Urothelium cell line (cell line): ENCODE data around the gene ZFP1.
"Not testable (repeated sequence)": the region's sequence is repeated elsewhere in the genome, so short reads cannot be mapped to it uniquely, and the experiment has no call there.

Experiments
- DNase-seq: peaks from one replicate; pipeline ENCODE4 v3.0.0; 2011; ENCODE audit warnings: low spot score, mixed read lengths
- FAIRE-seq: peaks from 2 replicates; lab custom pipeline; 2011; peaks lifted over from hg19 to GRCh38; lab: Jason Lieb, UNC

Gene ZFP1

DNA sequence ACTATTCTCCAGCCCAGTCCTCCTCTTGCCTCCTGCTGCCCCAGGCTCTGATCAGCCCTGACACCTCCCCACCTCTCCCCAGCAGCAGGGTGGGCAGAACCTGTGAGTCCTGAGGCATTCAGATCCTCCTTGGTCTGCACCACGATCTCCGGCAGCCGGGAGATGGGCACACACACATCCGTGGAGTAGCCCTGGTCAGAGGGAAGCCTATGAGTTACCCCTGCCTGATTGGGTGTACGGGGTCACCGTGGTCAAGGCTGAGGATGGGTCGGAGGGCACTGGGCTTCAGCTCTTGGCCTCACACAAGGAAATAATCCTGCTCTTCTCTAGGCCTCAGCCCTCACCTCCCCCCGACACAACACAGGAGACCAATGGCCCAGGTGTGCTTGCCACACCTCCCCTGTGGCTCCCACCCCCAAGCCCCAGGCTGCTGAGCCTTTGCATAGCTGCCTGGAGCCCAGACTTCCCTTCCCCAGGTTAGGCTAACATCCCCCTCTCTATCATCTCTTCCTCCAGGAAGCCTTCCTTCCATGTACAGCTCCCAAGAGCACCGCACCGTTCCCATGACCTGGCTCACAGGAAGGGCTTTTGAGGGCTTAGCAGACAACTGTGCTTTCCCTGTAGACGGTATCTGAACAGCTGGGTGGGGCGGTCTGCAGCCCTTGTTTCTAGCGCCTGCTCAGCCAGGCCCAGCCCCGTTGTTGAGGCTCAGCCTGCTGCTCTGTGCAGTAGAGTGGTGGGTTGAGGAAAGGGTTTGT, 35.4 kb upstream of the ZFP1 start:
- DNase-seq: no peak
- FAIRE-seq: no peak

DNA sequence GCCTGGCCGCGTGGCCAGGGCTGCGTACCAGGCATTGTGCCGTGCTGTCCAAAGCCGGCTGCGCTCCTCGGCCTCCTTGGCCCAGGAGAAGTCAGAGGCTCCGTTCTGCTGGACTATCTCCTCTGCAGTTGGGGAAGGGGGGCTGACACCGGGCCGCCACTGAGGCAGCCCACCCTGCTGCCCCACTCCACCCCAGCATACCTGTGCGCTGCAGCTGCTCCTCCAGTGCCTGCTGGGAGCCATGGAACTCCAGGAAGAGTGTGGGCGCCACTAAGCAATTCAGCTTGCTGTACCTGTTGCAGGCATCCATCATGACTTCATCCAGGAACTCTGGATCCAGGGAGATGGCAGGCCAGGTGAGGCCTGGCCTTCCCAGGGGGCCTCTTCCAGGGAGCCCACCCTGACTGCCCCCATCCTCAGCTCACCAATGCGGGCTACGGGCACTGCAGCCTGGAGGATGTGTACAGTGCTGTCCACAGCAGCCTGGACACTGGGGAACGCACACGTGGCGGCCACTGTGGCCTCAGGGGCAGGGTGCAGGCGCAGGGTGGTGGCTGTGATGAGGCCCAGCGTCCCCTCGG, 34.7 kb upstream of the ZFP1 start:
- FAIRE-seq (no peak), DNase-seq (no peak)

DNA sequence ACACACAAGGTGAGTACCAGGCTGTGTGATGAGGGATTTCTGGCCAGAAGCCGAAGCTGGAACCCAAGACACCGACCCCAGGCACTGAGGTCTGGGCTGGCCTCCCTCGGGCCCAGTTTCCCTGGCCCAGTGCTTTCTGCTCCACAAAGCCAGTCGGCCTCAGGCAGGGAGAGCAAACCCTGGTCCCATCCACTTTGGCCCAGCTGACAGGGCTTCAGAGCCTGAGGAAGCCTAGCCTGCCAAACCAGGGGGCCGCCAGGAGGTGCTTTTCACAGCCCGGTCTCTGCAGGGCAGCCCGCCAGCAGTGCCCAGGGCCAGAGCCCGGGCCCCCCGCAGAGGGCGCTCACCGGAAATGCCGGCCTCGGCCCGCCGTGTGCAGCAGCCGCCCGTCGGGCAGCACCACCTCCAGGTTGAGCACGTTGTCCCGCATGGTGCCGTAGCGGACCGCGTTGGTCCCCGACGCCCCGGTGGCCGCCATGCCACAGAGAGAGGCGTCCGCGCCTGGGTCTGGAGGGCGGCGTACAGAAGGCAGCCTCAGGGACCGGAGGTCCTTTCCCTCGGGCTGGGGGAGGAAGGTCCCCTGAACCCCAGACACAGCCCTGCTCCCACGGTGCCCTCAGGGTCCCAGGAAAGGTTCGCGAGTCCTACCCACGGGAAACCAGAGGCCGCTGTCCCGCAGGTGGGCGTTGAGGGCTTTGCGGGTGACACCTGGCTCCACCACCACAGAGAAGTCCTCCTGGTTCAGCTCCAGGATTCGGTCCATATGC, 34.0 kb upstream of the ZFP1 start:
- no peak for DNase-seq
- FAIRE-seq: no peak

DNA sequence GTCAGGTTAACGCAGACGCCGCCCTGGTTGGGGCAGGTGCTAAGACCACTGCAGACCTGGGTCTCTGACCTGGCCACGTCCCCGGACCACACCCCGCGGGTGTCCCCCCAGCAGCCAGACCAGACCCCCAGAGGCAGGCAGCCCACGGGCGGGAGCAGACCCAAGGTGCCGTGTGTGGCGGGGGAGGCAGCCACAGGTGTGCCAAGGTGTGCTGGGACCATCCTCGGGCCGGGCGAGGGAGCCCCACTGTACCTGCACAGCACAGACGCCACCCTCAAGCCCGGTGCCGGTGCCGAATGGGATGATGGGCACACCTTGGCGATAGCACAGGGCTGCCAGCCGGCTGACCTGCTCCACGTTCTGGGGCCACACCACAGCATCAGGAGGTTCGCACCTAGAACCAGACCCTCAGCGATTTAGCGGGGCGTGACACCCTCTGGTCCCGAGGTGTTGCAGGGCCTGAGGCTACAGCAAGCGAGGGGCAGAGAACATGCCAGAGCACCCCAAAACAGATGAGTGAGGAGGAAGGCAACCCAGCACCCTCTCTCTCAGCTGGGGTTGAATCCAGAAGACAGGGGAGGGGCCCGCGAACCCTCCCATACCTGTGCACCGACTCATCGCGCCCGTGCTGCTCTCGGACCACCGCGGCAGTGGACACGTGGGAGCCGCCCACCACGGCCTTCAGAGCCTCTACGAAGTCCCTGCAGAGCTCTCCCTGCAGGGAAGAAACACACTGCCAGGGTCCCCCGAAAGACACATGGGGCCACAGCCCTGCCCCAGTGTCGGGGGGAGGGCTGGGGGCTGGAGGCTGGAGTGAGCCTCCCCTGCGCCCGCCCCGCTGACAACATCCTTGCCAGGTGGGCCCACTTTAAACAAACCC, 33.1 kb upstream of the ZFP1 start:
- DNase-seq: no peak

DNA sequence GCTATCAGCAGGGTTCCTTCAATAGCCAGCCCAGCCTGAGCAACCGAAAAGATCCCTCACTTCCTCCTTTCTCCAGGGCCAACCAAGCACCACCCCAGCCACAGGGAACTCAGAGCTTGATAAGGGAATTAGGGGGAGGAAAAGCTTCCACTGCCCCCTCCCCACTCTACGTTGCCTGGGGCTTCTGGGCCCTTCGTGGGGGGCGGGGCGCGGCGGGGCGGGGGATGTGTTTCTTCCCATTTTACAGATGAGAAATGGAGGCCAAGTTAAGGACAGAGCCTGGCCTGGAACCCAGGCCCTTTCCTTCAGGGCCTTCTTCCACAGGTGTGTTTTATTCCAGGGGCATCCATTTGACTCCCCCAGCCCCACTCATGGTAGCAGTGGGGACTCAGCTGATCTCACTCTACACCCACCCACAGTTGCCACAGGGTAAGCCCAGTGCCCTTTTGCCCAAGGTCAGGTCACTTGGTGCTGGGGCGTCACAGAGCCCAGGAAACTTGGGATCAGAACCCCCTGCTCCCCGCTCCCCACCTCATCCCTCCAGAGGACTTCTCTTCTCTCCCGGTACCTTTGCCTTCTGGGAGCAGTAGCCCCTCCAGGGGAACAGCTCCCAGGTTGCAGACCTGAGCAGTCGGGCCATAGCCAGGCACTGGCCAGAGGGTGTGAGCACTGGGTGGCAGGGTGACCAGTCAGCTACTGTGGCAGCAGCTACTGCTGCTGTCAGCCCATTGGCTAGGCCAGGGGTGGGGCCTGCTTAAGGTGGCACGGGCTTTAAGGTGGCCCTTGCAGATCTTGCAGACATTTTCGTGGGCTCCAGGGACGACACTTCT, 32.0 kb upstream of the ZFP1 start, which contains the start of gene LDHD:
Gene LDHD (minus strand): TSS at position 700 of the 830 bp plus-strand sequence. CDS start 60 bp downstream, at position 640.
- DNase-seq (peak; percentile 48), FAIRE-seq (no peak)

More for the DNA sequence above, 33.1 kb upstream of the ZFP1 start:
- no peak for FAIRE-seq

DNA sequence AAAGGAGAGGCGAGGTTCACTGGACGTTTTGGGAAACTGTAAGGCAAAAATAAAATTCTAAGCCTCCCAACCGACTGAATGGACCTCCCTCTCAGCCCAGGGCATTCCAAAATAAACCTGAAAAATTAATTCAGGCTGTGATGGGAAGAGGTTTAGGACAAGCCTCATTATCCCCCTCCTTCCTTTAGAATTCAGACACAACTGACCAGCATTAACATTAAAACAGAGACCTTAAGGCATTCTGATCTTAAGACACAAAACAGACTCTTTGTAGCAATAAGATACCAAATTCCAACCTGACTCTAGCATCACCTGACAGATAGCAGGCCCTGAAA, 31.4 kb upstream of the ZFP1 start:
- DNase-seq (no peak), FAIRE-seq (no peak)

DNA sequence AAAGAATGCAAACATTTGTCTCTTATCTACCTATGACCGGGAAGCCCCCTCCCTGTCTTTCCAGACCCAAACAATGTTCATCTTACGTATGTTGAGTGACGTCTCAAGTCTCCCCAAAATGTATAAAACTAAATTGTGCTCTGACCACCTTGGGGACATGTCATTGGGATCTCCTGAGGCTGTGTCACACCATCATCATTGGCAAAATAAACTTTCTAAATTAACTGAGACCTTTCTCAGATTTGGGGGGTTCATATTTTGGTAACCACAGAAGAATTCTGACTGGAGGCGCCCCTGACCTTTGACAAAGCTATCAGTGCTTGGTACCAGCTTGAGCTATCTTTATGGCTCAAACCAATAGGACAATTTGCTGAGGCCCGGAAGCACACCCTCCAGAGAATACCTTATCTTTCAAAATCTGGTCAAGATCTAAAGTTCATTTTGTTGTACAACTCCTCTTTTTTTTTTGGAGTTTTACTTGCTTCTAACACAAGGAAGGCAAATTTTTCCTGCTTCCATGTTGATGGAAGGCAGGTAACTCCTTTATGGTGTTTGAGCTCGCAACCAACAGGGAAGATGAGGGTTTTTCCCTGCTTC, 29.3 kb upstream of the ZFP1 start:
- FAIRE-seq (no peak), DNase-seq (no peak)

DNA sequence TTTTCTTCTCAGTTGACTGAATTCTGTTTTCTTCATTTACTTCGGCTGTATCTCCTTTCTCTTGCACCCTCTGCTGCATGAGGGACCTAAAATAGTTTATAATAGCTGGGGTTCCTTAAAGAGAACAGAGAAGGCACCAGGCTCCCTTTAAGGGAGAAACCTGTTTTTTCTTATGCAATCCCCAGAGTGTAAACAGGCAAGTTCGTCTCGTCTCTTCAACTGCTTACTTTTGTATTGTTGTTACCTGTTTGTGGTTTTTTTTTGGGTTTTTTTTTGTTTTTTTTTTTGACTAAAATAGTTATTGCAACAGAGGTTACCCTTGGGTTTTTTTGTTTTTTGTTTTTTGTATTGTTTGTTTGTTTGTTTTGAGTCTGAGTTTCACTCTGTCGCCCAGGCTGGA, 28.1 kb upstream of the ZFP1 start:
- no peak for DNase-seq
- FAIRE-seq: no peak

DNA sequence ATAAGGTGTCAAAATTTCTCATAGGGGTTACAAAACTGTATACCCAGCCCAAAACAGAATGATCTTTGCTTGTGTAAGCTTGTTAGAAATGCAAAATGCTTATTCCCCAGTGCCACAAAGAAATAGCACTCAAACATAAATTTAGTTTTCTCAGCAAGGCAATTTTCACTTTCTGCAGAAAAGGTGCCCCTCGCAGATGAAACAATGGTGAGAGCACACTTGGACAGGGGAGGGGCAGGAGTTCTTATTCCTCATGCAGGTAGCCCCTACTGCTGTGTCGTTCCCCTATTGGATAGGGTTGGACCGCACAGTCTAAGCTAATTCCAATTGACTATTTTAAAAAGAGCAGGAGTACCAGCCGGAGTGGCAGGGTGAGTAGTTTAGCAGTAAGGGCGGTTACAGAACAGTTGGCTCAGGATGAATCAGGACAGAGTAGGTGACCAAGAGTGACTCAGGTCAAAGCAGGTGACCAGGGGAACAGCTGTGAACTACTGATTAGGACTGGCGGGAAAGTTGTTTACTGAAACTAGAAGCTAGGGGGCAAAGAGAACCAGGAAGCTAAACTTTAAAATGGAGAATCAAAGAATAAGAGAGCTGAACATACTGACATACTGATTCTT, 26.3 kb upstream of the ZFP1 start:
- FAIRE-seq: no peak
- DNase-seq: no peak

DNA sequence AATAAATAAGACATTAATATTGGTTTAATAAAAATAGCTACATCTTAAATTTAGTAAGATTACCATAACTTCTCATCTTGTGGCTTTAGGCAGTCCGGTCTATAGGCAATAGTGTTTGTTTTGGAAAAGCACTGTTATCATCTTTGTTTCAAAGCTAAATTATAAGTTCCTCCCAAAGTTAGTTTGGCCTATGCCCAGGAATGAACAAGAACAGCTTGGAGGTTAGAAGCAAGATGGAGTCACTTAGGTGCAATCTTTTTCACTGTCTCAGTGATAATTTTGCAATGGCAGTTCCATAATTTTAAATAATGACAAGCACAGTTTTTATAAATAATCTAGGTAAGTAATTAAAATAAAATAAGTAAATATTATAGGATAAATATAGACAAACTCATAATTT, 25.7 kb upstream of the ZFP1 start:
- no peak for FAIRE-seq

DNA sequence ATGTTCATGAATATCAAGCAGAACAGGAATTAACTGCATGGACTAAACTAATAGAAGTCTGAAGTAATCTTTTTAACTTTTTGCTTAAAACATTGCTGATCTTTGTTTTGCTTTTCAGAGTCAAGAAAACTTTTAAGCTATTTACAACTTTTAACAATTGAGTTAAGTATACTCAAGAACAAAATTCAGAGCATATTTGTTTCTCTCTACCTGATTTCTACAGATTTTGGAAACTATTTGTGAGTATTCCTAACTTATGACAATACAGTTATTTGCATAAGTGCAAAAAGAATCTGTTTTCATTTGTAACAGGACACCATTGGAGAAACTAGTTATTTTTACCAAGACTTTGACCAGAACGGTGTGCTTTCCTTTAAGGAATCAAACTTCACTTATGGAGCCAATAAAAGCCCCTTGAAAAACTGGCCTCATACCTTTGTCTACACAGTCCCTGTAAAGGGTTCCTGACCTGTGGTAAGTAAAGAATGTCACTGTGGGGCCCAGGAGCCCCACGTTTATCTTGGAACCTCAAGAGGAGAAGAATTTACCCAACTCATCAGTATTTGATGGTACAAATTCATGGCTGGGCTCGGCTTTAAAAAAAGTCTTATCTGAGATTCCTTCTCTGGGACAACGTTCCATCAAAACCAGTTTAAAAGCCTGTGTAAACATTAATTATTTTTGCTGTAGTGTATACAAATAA, 20.5 kb upstream of the ZFP1 start:
- DNase-seq (no peak), FAIRE-seq (no peak)

More for the DNA sequence above, 25.7 kb upstream of the ZFP1 start:
- DNase-seq: no peak

DNA sequence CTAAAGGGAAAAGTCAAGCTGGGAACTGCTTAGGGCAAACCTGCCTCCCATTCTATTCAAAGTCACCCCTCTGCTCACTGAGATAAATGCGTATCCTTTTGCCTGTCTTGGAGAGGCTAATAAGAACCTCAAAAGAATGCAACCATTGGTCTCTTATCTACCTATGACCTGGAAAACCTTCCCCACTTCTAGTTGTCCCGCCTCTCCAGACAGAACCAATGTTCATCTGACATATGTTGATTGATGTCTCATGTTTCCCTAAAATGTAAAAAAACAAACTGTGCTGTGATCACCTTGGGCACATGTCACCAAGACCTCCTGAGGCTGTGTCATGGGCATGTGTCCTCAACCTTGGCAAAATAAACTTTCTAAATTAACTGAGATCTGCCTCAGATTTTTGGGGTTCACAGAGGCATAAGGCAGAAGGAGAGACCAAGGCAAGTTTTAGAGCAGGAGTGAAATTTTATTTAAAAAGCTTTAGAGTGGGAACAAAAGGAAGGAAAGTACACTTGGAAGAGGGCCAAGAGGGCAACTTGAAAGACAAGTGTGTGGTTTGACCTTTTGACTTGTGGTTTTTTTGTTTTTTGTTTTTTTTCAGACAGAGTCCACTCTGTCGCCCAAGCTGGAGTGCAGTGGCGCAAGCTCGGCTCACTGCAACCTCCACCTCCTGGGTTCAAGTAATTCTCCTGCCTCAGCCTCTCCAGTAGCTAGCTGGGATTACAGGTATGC, 18.7 kb upstream of the ZFP1 start:
- DNase-seq, FAIRE-seq: not testable (repeated sequence)

DNA sequence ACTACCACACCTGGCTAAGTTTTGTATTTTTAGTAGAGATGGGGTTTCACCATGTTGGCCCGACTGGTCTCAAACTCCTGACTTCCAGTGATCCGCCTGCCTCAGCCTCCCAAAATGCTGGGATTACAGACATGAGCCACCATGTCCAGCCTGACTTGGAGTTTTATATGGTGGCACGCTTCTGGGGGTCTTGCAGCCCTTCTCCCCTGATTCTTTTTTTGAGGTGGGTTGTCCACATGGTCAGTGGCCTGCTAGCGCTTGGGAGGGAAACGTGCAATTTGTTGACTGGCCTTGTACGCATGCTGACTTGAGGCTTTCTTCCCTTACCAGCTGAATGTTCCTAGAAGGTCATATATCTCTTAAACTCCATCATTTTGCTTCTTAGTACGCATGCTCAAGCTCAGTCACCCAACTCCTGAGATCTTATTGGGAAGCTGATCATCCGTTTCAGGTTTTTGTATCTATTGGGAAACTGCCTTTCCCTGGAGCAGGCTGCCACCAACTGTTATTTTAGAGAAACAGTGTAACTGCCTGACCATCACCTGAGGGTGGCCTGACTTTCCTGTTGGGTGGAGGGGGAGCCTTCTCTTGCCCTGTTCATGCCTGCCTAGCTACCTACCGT, 18.1 kb upstream of the ZFP1 start:
- DNase-seq (no peak), FAIRE-seq (no peak)

DNA sequence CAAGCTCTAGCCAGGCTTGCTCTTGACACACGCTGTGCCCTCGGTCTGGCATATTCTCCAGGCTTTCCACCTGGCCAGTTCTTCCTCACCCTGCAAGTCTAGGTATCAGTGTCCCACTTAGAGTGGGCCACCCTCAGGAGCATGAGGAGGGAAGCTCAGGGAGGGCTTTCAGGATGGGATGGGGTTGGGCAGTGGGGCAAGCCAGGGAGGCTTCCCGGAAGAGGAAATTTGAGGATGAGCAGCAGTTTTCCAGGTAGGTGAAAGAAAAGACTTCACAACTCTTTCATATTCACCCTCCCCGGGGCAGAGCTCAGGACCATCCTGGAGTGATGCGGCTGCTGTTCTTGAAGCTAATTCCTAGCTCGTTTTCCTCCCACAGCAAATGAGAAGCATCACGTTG, 17.2 kb upstream of the ZFP1 start:
- DNase-seq (no peak), FAIRE-seq (no peak)

DNA sequence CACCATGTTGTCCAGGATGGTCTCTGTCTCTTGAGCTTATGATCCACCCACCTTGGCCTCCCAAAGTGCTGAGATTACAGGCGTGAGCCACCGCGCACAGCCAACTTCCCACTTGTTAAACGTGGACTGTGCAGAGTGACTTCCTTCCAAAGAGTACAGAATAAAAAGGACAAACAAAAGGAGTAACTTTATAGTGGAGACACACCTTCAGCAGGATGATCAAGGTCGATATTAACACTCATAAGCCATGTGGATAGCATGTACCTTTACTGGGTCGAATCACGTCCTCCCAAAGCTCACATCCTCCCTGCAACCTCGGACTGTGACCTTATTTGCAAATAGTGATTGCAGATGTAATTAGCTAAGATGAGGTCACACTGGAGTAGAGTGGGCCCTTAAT, 10.1 kb upstream of the ZFP1 start:
- no peak for FAIRE-seq
- DNase-seq: no peak

DNA sequence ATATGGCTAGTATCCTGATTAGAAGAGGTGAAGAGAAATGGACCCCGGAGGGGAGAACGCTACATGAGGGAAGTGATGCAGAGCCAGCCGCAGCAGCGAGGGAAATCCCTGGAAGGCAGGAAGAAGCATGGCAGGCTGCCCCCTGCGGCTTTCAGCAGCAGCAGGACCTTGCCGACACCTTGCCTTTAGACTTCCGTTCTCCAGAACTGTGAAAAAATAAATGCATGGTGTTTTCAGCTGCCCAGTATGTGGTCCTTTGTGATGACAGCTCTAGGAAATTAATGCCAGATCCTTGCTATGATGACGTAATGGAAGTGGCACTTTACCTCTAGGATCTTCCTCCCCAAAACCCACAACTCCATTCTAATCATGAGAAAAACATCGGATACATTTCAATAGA, 9.7 kb upstream of the ZFP1 start:
- no peak for DNase-seq
- no peak for FAIRE-seq

DNA sequence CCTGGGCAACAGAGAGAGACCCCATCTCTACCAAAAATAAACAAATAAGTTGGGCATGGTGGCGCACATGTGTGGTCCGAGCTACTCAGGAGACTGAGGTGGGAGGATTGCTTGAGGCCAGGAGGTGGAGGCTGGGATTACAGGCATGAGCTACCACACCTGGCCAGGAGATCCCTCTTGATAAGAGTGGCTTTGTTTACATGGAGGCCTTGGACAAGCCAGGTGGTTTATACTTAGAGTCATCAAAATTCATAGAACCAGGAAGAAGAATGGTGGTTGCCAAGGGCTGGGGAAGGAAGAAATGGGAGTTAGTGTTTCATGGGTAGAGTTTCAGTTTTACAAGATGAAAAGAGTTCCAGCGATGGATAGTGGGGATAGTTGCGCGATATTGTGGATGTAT, 8.8 kb upstream of the ZFP1 start:
- FAIRE-seq: no peak

DNA sequence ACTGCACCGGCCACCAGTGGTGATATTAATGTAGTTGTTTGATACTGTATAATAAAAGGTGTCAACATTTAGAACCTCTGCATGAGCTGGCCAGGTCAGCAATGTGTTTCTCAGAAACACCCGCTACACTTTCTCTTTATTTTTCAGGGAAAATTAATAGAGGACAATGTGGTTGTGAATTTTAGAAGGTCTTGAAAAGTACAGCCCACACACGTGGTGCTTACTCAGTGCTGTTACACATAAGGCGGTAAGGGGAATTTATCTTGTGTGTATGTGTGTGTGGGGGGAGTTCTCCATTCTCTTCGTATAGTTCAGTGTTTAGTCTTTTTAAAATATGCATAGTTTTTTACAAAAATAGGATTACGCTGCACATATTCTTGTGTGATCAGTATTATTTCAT, 4.4 kb upstream of the ZFP1 start:
- DNase-seq: no peak
- FAIRE-seq: no peak

More for the DNA sequence above, 8.8 kb upstream of the ZFP1 start:
- DNase-seq: no peak
